Measurements from ENCODE around the gene LHX3.

LHX3 gene

DNA sequence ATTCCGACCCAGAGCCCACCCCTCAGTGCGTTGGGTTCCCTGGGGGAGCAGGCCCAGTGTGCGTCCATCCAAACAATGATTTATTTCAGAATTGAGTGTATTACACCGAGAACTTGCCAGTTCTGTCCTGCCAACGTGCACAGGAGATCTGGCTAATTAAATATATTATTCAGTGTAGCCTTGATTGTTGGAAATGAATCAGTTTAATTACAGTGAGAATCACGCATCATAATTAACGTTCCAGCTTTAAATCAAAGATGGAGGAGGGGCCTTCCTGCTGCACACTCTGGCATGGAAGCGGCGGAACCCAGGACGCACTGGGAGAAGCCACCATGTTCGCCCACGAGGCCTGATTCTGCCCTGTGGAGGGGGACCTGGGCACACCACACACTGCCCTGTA lies 55.6 kb downstream of the LHX3 start:
- Histone ChIP-seq H3K4me1 (ENCODE audit: insufficient read depth, low read length) (peaks cover 24% of the 10 kb centered on the region), H3K4me3 (ENCODE audit: low read length) (no peak overlapping the region), H3K9me3 (ENCODE audit: low read length) (no peaks in the 10 kb centered on the region), H3K36me3 (ENCODE audit: insufficient read depth, low read length) (no peaks in the 10 kb centered on the region), H3K27me3 (ENCODE audit: insufficient read depth, low read length) (peaks cover 62% of the 10 kb centered on the region), H2AFZ (ENCODE audit: low read depth, low read length) (no peak overlapping the region)

DNA sequence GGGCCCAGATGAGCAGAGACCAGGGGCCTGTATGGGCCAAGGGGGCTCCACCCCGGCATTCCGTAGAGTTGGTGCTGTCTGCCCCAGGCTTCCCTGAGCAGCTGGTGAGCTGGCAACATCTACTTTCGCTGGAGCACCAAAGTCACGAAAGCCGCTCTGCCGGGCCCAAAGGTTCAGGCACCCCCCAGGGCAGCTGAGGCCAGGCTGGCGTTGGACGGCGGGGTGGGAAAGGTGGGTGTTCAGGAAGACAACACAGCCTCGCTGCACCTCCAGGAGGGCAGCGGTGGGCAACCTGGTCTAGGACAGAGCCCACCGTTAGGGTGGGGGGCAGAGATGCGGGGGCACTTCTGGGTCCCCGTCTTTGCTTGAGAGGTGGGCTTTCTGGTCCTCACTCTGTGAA lies 56.2 kb downstream of the LHX3 start:
- Histone ChIP-seq H3K36me3 (ENCODE audit: insufficient read depth, low read length) (no peaks in the 10 kb centered on the region), H3K27me3 (ENCODE audit: insufficient read depth, low read length) (peaks cover 67% of the 10 kb centered on the region), H3K4me3 (ENCODE audit: low read length) (no peak overlapping the region), H2AFZ (ENCODE audit: low read depth, low read length) (no peak overlapping the region), H3K9me3 (ENCODE audit: low read length) (no peaks in the 10 kb centered on the region), H3K4me1 (ENCODE audit: insufficient read depth, low read length) (peaks cover 24% of the 10 kb centered on the region)

DNA sequence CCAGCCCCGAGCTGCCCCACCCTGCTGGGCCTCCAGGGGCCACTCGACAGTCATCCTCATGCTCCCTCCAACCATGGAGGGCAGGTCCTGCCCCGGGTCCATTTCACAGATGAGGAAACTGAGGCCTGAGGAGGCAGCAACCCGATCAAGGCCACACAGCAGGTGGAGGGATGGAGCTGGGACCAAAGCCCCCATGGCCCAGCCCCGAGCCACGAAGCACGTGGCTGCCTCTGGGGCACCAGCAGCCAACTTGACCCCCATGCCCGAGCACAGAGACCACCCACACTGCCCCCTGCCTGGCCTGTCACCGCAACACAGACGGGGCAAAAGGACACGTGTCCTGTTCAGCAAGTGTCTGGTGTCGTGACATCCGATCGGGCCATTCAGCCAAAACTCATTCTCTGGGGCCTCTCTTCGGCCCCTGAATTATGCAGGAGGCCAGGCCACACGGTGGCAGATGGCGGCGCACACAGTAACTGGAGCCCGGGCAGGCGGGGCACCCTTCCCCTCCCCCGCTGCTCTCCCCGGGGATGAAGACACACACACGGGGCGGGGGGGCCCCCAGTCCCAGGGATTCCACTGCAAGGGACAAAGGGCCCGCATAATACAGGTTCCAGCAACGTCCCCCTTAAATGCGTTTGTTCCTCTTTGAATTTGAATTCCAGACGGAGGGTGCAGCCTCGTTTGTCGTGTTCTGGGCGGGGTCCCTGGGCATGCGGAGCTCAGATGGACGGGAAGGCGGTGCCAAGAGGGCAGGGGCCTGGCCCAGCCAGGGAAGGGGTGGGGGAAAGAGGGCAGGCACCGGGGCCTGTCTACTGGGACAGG lies 56.8 kb downstream of the LHX3 start:
- H3K4me1 ChIP-seq (ENCODE audit: insufficient read depth, low read length), result peaks cover 24% of the 10 kb centered on the region
- H2AFZ ChIP-seq (ENCODE audit: low read depth, low read length), result no peak overlapping the region
- no peaks in the 10 kb centered on the region for H3K36me3 ChIP-seq (ENCODE audit: insufficient read depth, low read length)
- no peak overlapping the region for H3K4me3 ChIP-seq (ENCODE audit: low read length)
- no peaks in the 10 kb centered on the region for H3K9me3 ChIP-seq (ENCODE audit: low read length)
- H3K27me3 ChIP-seq (ENCODE audit: insufficient read depth, low read length), result peaks cover 73% of the 10 kb centered on the region

- Histone ChIP-seq H2AFZ (ENCODE audit: low read depth, low read length) (no peak overlapping the region), H3K4me1 (ENCODE audit: insufficient read depth, low read length) (peaks cover 24% of the 10 kb centered on the region), H3K27me3 (ENCODE audit: insufficient read depth, low read length) (peaks cover 69% of the 10 kb centered on the region)
Observed at GRCh38 chr9:136147038-136147889, 57.7 kb downstream of the LHX3 start.

More at GRCh38 chr9:136147038-136147889, 57.7 kb downstream of the LHX3 start:
- Histone ChIP-seq H3K4me3 (ENCODE audit: low read length) (no peak overlapping the region), H3K36me3 (ENCODE audit: insufficient read depth, low read length) (no peaks in the 10 kb centered on the region), H3K9me3 (ENCODE audit: low read length) (no peaks in the 10 kb centered on the region)
